ENCODE data around the gene RAB31.

Gene RAB31

GRCh38 chr18:9822587-9823185 lies 114.6 kb downstream of the RAB31 start:
- no peak for DNase-seq (ENCODE audit: low spot score)

GRCh38 chr18:9823805-9824473 lies 115.8 kb downstream of the RAB31 start:
- no peak for DNase-seq (ENCODE audit: low spot score)

GRCh38 chr18:9824474-9824832 lies 116.4 kb downstream of the RAB31 start:
- DNase-seq (ENCODE audit: low spot score): no peak

DNA sequence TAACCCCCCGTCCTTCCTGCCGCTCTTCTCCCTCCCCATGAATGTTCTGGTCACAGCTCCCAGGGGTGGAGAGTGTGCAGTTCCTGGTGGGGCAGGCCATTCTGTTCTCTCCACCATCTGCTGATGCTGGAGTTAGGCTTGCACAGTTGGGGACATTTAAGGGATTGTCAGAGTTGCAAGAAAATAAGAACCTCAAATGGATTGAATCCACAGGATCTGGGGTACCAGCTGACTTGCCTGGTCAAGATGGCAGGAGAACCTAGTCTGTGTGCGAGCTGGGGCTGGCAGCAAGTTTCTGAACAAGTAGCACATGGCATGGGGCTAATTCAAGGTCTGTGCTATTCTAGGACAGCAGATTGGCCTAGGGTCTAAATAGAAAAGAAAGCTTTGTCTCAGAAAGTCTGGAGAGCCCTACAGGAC lies 116.9 kb downstream of the RAB31 start:
- no peak for DNase-seq (ENCODE audit: low spot score)

- DNase-seq (ENCODE audit: low spot score): peak; percentile 50
Measured at GRCh38 chr18:9825571-9826073, 117.5 kb downstream of the RAB31 start.

GRCh38 chr18:9826685-9827084 lies 118.6 kb downstream of the RAB31 start:
- no peak for DNase-seq (ENCODE audit: low spot score)

DNA sequence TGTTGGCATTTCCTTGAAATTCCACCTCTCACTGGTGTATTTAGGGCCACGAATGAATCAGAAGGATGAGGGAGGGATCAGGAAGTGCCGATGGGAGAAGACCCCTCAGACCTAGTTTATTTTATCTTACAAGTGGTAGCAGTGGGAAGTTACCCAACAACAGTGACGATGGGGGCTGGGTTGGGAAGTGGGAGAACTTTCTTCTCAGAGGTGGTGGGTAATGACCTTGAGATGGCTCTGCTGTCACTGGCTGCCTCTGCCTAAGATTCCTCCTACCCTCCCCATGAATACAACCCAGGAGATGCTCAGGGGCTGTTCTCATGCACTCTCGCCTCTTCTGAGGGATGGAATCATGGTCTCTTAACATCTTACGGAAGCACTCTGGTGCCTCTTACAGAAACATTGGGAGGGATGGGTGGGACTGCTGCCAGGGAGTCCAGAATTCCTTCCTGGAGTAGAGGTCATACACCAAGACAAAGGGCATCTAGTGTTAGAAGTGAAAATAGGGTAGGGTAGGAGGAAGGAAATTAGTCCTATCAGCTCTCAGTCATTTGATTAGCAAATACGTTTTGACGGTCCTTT lies 119.2 kb downstream of the RAB31 start:
- DNase-seq (ENCODE audit: low spot score): no peak

DNA sequence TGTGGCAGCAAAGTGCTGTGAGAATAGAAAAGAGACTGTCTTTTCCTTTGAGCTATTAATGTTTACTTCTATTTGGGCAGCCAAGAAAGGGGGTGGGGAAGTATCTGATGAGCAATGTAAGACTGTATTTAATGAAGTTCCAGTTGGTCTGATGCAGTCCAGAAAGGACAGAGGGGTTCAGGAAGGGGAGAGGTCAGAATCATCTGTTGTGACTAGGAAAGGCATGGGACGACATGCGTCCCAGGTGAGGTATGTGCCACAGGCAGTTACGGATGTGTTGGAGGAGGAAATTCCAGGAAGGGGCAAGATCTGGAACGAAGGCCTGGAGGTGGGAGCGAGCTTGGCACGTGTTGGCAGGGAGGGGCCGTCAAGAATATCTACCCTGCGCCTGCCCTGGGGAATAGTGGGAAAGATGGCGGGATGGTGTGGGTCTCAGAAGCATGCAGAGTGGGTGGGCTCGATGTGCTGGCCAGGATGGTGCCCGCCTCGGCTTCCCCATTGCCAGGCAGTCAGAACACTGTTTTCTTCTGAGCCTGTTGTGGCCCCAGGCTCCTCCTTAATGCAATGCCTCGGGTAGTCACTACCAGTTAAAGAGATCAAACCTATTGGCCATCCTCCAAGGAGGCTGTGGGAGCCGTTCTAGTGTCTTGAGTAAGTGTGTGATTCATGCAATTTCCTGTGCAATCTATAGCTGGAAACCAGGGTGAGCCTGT lies 119.8 kb downstream of the RAB31 start:
- no peak for DNase-seq (ENCODE audit: low spot score)

- DNase-seq (ENCODE audit: low spot score): no peak
Measured at GRCh38 chr18:9828506-9829396, 120.7 kb downstream of the RAB31 start.

- no peak for DNase-seq (ENCODE audit: low spot score)
Measured at GRCh38 chr18:9829397-9829712, 121.3 kb downstream of the RAB31 start.

DNA sequence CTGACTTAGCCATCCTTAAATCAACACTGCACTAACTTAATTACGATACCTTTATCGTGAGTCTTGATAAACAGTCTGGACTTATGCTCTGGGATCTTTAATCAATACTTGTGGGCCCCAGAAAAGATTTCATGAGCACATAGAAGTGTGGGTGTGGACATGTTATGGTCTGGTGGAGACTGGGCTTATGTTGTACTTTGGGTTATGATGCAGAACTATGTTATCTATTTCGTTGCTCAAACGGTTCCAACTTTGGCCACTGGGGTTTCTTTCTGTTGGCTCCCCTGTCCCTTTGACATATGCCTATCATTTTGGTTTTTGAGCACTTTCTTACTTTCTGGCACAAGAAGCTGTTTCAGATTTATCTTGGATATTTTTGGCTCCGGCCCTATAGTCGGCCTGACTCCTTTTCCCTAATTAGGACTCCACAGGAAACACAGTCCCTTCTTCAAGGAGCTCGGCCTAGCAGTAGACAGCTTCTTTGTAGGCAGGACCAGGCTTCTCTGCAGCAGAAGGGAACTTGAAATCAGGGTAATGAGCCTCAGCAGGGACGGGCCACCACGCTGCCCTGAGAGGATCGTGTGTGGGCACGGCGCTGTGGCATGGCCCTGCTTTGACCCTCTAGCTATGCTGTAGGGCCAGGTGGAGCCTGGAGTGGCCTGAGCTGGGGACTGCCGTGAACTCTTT lies 123.1 kb downstream of the RAB31 start:
- no peak for DNase-seq (ENCODE audit: low spot score)

DNA sequence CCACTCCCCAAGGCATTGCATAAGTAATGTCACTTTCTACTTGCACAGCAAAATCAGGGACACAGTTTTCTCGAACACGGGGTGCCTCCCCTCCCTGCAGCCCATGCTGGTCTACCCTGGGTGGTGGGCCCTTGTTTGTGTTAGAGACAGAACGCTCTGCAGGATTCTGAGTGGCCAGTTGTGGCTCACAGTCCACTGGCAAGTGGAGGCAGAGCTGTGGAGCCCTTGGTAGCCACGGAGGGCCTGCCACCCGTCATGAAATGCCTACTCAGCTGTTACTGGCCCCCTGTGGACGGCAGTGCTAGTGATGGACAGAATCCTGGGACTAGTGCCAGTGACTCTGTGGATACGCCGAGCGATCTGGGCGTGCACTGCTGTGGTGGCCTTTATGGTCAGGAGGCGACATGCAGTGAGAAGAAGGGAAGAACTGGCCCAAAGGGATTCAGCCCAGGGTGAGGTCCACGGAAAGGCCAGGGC lies 123.7 kb downstream of the RAB31 start:
- DNase-seq (ENCODE audit: low spot score): no peak

- DNase-seq (ENCODE audit: low spot score): no peak
Measured at GRCh38 chr18:9832871-9833270, 124.8 kb downstream of the RAB31 start.

DNA sequence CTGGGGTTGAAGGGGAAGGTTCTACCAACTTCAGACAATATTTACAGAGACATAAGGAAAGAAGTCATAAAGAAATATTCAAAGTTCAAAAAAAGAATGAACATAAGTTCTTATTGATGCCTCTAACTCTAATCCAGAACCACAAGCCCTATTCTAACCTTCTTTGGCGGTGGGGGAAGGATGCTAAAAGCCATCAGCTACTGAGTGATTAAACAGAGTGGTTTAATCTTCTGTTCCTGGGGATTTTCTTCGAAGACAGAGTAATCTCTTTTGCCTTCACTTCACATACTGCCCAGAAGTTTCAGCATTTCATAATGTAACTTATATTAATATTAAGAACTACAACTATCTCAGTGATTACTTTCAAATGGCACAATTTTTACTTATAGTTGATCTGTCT lies 126.5 kb downstream of the RAB31 start:
- DNase-seq (ENCODE audit: low spot score): no peak

- DNase-seq (ENCODE audit: low spot score): peak; percentile 13
Measured at GRCh38 chr18:9835113-9835755, 127.1 kb downstream of the RAB31 start.

DNA sequence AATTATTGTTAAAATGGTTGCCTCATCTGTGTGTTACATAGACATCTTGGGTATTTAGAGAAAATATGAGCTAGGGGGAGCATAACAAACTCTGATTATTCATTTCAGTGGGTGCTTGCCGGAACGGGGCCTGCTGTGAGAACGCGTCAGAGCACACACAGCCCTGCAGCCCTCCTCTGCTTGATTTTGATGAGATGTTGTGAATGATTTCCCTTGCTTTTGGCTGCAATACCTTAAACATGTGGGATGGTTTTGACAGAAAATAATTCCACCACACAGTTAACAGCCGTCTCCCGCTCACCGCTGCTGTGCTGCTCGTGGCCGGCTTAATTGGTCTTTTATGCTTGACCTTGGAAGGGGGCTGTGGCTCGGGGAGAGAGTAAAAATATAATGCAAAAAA lies 127.7 kb downstream of the RAB31 start:
- DNase-seq (ENCODE audit: low spot score): no peak

DNA sequence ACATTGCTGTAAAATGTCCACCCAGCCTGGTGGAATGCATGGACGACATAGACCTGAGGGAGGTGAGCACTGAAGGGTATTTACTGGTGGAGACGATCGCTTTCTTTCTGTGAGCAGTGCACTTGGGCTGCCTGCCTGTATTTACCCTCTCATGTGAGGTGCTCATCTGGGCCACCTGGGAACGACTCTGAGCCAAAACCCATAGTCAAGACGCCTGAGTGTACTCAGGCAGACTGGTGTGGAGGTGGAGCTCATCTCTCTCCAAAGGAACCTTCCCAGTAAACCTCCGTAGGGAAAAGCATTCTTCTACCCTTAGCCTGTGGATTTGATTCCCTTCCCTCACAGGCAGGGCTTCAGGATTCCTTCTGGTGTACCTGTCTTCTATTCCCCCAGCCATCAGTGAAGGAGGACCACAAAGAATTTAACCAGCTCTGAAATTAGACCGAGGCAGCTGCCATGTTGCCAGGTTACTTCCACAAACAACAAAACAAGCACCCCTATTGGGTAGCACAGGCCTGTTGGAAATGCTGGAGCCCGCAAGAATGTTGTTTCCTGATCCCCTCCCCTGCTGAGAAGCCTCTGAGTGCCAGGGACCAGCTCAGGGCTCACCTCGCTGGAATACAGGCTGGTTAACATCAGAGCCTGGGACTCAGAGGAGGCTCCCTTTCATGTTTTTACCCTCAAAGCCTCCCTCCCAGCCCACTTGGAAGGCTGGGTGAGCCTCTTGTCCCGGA lies 130.2 kb downstream of the RAB31 start:
- DNase-seq (ENCODE audit: low spot score): peak; percentile 84

DNA sequence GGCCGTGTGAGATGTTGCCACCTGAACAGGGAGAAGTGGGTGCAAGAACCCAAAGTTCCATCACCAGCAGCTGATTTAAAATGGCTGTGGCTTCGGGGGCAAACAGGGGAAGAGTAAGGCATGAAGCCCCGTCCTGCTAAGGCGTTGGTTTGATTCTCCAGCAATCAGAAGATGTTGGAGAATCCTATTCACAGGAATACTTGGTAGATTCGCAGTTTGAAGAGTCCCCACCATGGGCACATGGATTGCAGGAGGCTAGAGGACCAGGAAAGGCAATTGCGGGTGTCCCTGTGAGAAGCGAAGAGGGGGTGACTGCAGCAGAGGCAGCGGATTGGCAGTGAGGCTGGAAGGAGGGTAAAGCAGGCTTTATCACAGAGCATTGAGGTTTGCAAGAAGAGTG lies 131.1 kb downstream of the RAB31 start:
- DNase-seq (ENCODE audit: low spot score): no peak

DNA sequence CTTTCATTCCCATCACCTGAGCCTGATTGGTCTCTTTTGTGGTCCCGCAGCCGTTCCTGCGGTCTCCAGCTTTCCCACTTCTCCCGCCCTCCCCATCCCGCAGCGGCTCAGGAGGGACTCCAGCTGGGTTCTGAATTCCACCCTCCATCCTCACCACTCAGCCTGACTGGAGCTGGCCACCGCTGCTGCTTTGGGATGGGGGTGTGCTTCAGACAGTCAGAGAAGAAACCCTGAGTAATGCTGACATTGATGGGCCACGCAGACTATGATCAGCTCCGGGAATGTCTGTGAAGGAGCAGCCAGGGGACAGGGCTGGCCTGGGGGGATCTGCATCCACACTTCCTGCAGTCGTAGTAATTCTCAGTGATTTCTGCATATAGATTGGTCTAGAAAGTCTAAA lies 131.8 kb downstream of the RAB31 start:
- DNase-seq (ENCODE audit: low spot score): no peak

DNA sequence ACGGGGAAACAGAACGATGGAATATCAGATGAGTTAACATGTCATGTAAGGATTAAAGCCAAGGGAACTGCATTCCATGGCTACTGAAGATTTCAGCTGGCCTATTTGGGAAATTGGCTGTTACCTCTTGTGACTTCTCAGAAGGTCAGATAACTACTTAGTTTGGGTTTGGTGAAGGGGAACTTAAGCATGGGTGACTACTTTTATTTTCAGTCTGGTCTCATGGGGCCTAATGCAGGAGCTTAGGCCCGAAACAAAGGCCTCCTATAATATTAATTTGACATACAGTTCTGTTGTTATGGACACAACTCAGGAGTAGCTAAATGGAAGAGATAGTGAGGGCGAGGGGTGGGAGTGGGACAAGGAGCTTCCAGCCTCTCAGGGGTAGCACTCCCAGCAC lies 133.7 kb downstream of the RAB31 start:
- no peak for DNase-seq (ENCODE audit: low spot score)

Data from SW480 (cell line).